ENCODE data around the gene PAFAH2.

DNA sequence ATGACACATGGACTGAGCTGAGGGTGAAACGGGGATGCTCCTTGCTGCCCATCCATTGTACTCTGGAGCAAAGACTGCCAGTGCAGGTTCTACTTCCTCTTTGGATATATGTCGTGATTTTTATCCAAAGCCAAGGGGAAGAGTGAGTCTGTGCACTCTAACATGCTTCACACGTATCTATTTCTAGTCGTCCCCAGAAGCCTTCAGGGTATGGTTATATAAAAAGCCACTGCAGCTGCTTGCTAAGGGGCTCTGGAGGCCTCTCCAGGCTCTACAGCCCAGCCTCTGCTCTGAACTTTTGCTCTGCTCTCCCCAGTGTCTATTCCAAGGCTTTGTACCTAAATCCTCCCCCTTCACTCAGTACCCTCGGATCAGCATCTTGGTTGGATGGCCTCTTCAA is 20.1 kb downstream of the PAFAH2 start:
- TF ChIP-seq, protein P1, sequence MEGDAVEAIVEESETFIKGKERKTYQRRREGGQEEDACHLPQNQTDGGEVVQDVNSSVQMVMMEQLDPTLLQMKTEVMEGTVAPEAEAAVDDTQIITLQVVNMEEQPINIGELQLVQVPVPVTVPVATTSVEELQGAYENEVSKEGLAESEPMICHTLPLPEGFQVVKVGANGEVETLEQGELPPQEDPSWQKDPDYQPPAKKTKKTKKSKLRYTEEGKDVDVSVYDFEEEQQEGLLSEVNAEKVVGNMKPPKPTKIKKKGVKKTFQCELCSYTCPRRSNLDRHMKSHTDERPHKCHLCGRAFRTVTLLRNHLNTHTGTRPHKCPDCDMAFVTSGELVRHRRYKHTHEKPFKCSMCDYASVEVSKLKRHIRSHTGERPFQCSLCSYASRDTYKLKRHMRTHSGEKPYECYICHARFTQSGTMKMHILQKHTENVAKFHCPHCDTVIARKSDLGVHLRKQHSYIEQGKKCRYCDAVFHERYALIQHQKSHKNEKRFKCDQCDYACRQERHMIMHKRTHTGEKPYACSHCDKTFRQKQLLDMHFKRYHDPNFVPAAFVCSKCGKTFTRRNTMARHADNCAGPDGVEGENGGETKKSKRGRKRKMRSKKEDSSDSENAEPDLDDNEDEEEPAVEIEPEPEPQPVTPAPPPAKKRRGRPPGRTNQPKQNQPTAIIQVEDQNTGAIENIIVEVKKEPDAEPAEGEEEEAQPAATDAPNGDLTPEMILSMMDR (IDR thresholded peaks at IDR 0.05; ENCODE audit: insufficient read depth, low read length) = no peak
- TF ChIP-seq POLR2AphosphoS5 (IDR thresholded peaks at IDR 0.05; ENCODE audit: low read depth) (no peak), GABPA (IDR thresholded peaks at IDR 0.05; ENCODE audit: low read depth) (no peak)
- TF ChIP-seq, protein P2, sequence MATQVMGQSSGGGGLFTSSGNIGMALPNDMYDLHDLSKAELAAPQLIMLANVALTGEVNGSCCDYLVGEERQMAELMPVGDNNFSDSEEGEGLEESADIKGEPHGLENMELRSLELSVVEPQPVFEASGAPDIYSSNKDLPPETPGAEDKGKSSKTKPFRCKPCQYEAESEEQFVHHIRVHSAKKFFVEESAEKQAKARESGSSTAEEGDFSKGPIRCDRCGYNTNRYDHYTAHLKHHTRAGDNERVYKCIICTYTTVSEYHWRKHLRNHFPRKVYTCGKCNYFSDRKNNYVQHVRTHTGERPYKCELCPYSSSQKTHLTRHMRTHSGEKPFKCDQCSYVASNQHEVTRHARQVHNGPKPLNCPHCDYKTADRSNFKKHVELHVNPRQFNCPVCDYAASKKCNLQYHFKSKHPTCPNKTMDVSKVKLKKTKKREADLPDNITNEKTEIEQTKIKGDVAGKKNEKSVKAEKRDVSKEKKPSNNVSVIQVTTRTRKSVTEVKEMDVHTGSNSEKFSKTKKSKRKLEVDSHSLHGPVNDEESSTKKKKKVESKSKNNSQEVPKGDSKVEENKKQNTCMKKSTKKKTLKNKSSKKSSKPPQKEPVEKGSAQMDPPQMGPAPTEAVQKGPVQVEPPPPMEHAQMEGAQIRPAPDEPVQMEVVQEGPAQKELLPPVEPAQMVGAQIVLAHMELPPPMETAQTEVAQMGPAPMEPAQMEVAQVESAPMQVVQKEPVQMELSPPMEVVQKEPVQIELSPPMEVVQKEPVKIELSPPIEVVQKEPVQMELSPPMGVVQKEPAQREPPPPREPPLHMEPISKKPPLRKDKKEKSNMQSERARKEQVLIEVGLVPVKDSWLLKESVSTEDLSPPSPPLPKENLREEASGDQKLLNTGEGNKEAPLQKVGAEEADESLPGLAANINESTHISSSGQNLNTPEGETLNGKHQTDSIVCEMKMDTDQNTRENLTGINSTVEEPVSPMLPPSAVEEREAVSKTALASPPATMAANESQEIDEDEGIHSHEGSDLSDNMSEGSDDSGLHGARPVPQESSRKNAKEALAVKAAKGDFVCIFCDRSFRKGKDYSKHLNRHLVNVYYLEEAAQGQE (IDR thresholded peaks at IDR 0.05; ENCODE audit: insufficient replicate concordance, low read depth) = no peak

Data from HL-60 (cell line).